ENCODE measurements around the gene ATXN1.
"Not testable (repeated sequence)": the region's sequence is repeated elsewhere in the genome, so short reads cannot be mapped to it uniquely, and the experiment has no call there.

ATXN1 gene

DNA sequence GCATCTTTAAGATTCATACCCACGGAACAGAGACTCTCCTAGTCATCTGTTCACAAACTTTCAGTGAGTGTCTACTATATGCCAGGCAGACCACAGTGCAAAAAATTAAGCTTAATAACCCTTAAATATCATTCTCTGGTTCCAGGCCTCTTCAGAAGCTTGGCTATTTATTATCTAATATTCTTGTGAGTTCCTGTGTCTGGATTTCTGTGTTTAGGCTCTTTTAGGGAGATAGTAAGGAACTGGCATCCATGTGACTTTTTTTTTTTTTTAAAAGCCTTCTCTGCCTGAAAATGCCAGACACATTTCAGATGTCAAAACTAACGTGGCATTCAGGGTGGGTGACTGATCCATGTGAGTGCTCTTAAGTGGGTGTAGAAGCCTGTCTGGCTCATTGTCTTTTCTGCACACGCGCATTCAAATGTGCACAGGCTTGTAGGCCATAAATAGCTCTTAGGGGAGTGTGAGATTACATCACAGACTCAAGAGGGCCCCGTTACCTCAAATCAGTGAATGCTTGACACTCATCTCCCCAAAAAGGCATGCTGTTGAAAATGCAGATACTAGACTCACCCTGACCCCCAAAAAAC, 380.9 kb downstream of the ATXN1 start:
- TF ChIP-seq, protein P1, sequence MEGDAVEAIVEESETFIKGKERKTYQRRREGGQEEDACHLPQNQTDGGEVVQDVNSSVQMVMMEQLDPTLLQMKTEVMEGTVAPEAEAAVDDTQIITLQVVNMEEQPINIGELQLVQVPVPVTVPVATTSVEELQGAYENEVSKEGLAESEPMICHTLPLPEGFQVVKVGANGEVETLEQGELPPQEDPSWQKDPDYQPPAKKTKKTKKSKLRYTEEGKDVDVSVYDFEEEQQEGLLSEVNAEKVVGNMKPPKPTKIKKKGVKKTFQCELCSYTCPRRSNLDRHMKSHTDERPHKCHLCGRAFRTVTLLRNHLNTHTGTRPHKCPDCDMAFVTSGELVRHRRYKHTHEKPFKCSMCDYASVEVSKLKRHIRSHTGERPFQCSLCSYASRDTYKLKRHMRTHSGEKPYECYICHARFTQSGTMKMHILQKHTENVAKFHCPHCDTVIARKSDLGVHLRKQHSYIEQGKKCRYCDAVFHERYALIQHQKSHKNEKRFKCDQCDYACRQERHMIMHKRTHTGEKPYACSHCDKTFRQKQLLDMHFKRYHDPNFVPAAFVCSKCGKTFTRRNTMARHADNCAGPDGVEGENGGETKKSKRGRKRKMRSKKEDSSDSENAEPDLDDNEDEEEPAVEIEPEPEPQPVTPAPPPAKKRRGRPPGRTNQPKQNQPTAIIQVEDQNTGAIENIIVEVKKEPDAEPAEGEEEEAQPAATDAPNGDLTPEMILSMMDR (IDR thresholded peaks at IDR 0.05): no peak
- H3K4me1 Mint-ChIP-seq: no peaks in the 10 kb centered on the region
- H3K4me3 Mint-ChIP-seq: no peak overlapping the region
- no peak for DNase-seq
- H3K9me3 Mint-ChIP-seq: no peaks in the 10 kb centered on the region
- peaks cover 8% of the 10 kb centered on the region for H3K27me3 Mint-ChIP-seq (ENCODE audit: low read depth, poor library complexity)
- no peaks in the 10 kb centered on the region for H3K36me3 Mint-ChIP-seq (ENCODE audit: low read depth)
- no peak overlapping the region for H3K27ac Mint-ChIP-seq

DNA sequence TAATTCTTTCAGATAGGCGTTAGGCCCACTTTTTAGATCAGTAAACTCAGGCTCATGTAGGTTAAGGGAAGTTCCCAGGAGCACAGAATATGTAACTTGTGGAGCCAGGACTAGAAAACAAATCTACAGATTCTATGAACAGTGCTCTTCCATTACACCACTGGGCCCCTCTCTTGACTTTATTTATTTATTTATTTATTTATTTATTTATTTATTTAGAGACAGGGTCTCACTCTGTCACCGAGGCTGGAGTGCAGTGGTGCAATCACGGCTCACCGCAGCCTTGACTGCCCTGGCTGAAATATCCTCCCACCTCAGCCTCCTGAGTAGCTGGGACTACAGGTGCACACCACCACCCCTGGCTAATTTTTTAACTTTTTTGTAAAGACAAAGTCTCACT, 382.9 kb downstream of the ATXN1 start:
- not testable (repeated sequence) for H3K4me3 Mint-ChIP-seq; H3K4me1 Mint-ChIP-seq; H3K27ac Mint-ChIP-seq; H3K9me3 Mint-ChIP-seq; H3K27me3 Mint-ChIP-seq (ENCODE audit: low read depth, poor library complexity); DNase-seq; H3K36me3 Mint-ChIP-seq (ENCODE audit: low read depth)

DNA sequence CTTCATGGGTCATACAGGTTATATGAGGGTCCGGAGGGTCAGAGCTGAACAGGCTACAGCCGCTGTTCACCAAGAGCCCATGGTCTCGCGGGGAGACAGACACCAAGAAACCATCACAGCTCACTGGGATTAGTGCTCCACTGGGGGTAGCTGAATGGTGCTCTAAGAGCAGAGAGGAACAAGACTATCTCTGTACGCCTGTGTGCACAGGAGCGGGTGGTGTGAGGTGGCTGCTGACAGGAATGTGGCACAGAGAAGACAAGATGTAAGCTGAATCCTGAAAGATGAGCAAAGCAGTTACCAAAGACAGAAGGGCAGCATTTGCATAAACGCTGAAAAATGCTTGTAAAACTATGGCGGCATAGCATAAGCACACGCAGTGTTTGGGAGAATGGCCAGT, 383.8 kb downstream of the ATXN1 start:
- TF ChIP-seq, protein P1 (IDR thresholded peaks at IDR 0.05): no peak
- no peak overlapping the region for H3K4me3 Mint-ChIP-seq
- no peak for DNase-seq
- no peak overlapping the region for H3K27ac Mint-ChIP-seq
- no peaks in the 10 kb centered on the region for H3K36me3 Mint-ChIP-seq (ENCODE audit: low read depth)
- no peaks in the 10 kb centered on the region for H3K9me3 Mint-ChIP-seq
- peaks cover 8% of the 10 kb centered on the region for H3K27me3 Mint-ChIP-seq (ENCODE audit: low read depth, poor library complexity)
- H3K4me1 Mint-ChIP-seq: peaks cover 6% of the 10 kb centered on the region

DNA sequence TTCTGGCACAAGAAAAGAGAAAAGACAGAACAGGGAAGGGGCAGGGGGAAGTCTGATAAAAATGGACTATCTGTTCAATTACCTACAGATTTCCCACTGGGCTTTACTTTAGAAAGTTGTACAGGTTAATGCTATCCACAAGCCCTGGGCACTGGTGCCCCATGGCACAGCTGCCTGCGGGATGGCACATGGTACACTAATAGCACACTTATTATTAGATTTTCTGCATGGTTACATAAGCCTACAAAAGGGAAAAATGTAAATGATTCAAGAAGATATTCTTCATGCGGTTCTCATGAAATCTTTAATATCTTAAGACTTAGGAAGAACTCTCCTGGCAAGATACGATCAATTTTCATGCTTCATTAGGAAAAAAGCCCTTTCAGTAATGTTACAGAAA, 385.4 kb downstream of the ATXN1 start:
- DNase-seq: no peak
- Mint-ChIP-seq H3K27ac (no peak overlapping the region), H3K4me1 (peaks cover 6% of the 10 kb centered on the region), H3K9me3 (no peaks in the 10 kb centered on the region), H3K4me3 (no peak overlapping the region), H3K27me3 (ENCODE audit: low read depth, poor library complexity) (peaks cover 8% of the 10 kb centered on the region), H3K36me3 (ENCODE audit: low read depth) (no peaks in the 10 kb centered on the region)
- TF ChIP-seq, protein P1 (IDR thresholded peaks at IDR 0.05): no peak

DNA sequence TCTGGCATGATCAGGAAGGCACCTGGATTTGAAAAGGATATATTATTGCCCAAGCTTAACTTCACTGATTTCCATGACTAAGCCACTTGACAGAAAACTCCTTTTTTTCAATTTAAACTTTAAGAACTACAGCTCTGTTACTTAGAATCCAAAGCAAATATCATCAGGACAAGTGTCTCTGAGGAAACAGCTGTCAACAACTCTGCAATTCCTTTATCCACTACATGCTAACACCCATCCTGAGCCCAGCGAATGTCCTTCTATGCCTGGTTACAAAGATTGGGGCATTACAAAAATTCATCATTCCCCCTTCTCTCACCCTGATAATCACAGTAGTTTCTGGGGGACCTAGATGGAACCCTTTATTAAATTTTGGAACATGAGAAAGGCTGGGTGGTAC, 386.1 kb downstream of the ATXN1 start:
- TF ChIP-seq, protein P1 (IDR thresholded peaks at IDR 0.05): no peak
- peaks cover 6% of the 10 kb centered on the region for H3K4me1 Mint-ChIP-seq
- H3K36me3 Mint-ChIP-seq (ENCODE audit: low read depth): no peaks in the 10 kb centered on the region
- H3K27me3 Mint-ChIP-seq (ENCODE audit: low read depth, poor library complexity): peaks cover 8% of the 10 kb centered on the region
- DNase-seq: no peak
- H3K4me3 Mint-ChIP-seq: no peak overlapping the region
- H3K27ac Mint-ChIP-seq: no peak overlapping the region
- no peaks in the 10 kb centered on the region for H3K9me3 Mint-ChIP-seq

DNA sequence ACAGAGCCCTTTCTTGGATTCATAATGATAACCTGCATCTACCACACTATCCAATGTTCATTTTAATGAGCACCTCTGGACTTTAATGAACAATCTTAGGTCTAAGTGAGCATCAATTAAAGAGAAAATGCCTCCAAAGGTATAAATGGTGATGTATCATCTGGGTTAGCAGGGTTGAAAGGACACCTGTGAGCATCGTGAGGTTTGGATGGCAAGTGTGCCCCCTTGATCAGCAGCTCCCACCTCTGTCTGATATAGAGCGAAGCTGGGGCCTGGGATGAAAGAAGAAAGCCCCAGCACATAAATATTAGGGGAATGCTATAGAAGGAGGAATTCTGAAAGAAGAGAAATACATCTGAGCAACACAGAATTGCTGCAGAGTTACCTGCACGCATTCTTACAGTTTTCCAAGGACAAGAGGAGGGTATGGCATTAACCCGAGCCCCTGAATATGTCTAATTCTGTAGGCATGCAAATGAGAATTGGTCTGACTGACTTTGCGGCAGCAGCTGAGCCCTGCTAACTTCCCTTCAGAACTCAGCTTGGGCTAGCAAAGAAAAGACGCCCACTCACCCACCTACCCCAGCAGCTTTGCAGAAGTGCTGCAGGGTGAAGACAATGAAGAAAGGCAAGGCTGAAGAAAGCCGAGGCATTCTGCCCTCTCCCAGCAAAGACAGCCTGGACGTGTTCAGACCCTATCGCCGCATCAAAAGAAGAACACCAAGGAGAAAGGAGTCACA, 386.6 kb downstream of the ATXN1 start:
- Mint-ChIP-seq H3K4me1 (peaks cover 12% of the 10 kb centered on the region), H3K27me3 (ENCODE audit: low read depth, poor library complexity) (peaks cover 8% of the 10 kb centered on the region)

More for the DNA sequence above, 386.6 kb downstream of the ATXN1 start:
- no peaks in the 10 kb centered on the region for H3K9me3 Mint-ChIP-seq
- H3K4me3 Mint-ChIP-seq: no peak overlapping the region
- no peaks in the 10 kb centered on the region for H3K36me3 Mint-ChIP-seq (ENCODE audit: low read depth)
- no peak overlapping the region for H3K27ac Mint-ChIP-seq
- TF ChIP-seq, protein P1 (IDR thresholded peaks at IDR 0.05): no peak
- DNase-seq: no peak
